Measurements from ENCODE around the gene PAX6. TPM values are rescaled to one million over a fixed set of nuclear protein-coding genes. Genes with fewer than 3 reads are reported as not detected.

PAX6 gene
- polyA plus RNA-seq, 4 donors, result 0.88 to 3.8 (median 1.1) TPM

GRCh38 chr11:31841435-31841834, 30.3 kb upstream of the PAX6 start:
- WGBS, 3 donors, result 78 to 84% (median 81%) methylated on average over 3 of the region's 3 CpGs
- H3K27me3 ChIP-seq (ENCODE audit: control insufficient read depth in 3 of 3, insufficient read depth in 3 of 3, low read length in 3 of 3), result peaks cover 0 to 19% (median 10%) of the 10 kb centered on the region in 3 donors
- H3K4me3 ChIP-seq (ENCODE audit: low read depth in 1 of 3, low read length in 3 of 3), result no peak overlapping the region
- H3K9me3 ChIP-seq (ENCODE audit: control insufficient read depth in 2 of 2, insufficient read depth in 1 of 2, low read depth in 1 of 2, low read length in 1 of 2), result no peaks in the 10 kb centered on the region
- H3K4me1 ChIP-seq (ENCODE audit: control insufficient read depth in 3 of 3, insufficient read depth in 2 of 3, low read depth in 1 of 3, low read length in 2 of 3), result no peaks in the 10 kb centered on the region
- H3K27ac ChIP-seq (ENCODE audit: low read depth in 1 of 3, low read length in 2 of 3), result no peak overlapping the region
- DNase-seq, result no peak
- FAIRE-seq, result no peak
- H3K36me3 ChIP-seq (ENCODE audit: control insufficient read depth in 3 of 3, insufficient read depth in 2 of 3, low read depth in 1 of 3, low read length in 3 of 3), result no peaks in the 10 kb centered on the region

GRCh38 chr11:31834237-31834636, 23.1 kb upstream of the PAX6 start:
- Histone ChIP-seq H3K4me3 (ENCODE audit: low read depth in 1 of 3, low read length in 3 of 3) (no peak overlapping the region), H3K4me1 (ENCODE audit: control insufficient read depth in 3 of 3, insufficient read depth in 2 of 3, low read depth in 1 of 3, low read length in 2 of 3) (no peaks in the 10 kb centered on the region), H3K27me3 (ENCODE audit: control insufficient read depth in 3 of 3, insufficient read depth in 3 of 3, low read length in 3 of 3) (peaks cover 0 to 54% (median 18%) of the 10 kb centered on the region in 3 donors), H3K36me3 (ENCODE audit: control insufficient read depth in 3 of 3, insufficient read depth in 2 of 3, low read depth in 1 of 3, low read length in 3 of 3) (no peaks in the 10 kb centered on the region), H3K9me3 (ENCODE audit: control insufficient read depth in 2 of 2, insufficient read depth in 1 of 2, low read depth in 1 of 2, low read length in 1 of 2) (no peaks in the 10 kb centered on the region), H3K27ac (ENCODE audit: low read depth in 1 of 3, low read length in 2 of 3) (no peak overlapping the region)
- 18 to 42% (median 19%) methylated on average over 1 of the region's 1 CpG for WGBS, 3 donors
- FAIRE-seq (no peak), DNase-seq (no peak)

GRCh38 chr11:31830406-31830805, 19.3 kb upstream of the PAX6 start:
- Histone ChIP-seq H3K9me3 (ENCODE audit: control insufficient read depth in 2 of 2, insufficient read depth in 1 of 2, low read depth in 1 of 2, low read length in 1 of 2) (no peaks in the 10 kb centered on the region), H3K27ac (ENCODE audit: low read depth in 1 of 3, low read length in 2 of 3) (no peak overlapping the region), H3K4me1 (ENCODE audit: control insufficient read depth in 3 of 3, insufficient read depth in 2 of 3, low read depth in 1 of 3, low read length in 2 of 3) (no peaks in the 10 kb centered on the region), H3K27me3 (ENCODE audit: control insufficient read depth in 3 of 3, insufficient read depth in 3 of 3, low read length in 3 of 3) (peaks cover 5 to 77% (median 30%) of the 10 kb centered on the region in 3 donors), H3K36me3 (ENCODE audit: control insufficient read depth in 3 of 3, insufficient read depth in 2 of 3, low read depth in 1 of 3, low read length in 3 of 3) (no peaks in the 10 kb centered on the region), H3K4me3 (ENCODE audit: low read depth in 1 of 3, low read length in 3 of 3) (no peak overlapping the region)
- no peak for FAIRE-seq
- WGBS, 3 donors, result 38 to 70% (median 59%) methylated on average over 4 of the region's 4 CpGs
- DNase-seq, result no peak

- H3K4me1 ChIP-seq (ENCODE audit: control insufficient read depth in 3 of 3, insufficient read depth in 2 of 3, low read depth in 1 of 3, low read length in 2 of 3), result no peaks in the 10 kb centered on the region
- DNase-seq (no peak), FAIRE-seq (no peak)
- no peaks in the 10 kb centered on the region for H3K36me3 ChIP-seq (ENCODE audit: control insufficient read depth in 3 of 3, insufficient read depth in 2 of 3, low read depth in 1 of 3, low read length in 3 of 3)
- WGBS, 3 donors, result 22 to 23% (median 23%) methylated on average over 7 of the region's 7 CpGs
- no peaks in the 10 kb centered on the region for H3K9me3 ChIP-seq (ENCODE audit: control insufficient read depth in 2 of 2, insufficient read depth in 1 of 2, low read depth in 1 of 2, low read length in 1 of 2)
- no peak overlapping the region for H3K27ac ChIP-seq (ENCODE audit: low read depth in 1 of 3, low read length in 2 of 3)
- no peak overlapping the region for H3K4me3 ChIP-seq (ENCODE audit: low read depth in 1 of 3, low read length in 3 of 3)
- peaks cover 5 to 85% (median 35%) of the 10 kb centered on the region in 3 donors for H3K27me3 ChIP-seq (ENCODE audit: control insufficient read depth in 3 of 3, insufficient read depth in 3 of 3, low read length in 3 of 3)
Measured at GRCh38 chr11:31828217-31828616, 17.1 kb upstream of the PAX6 start.

- Histone ChIP-seq H3K27me3 (ENCODE audit: control insufficient read depth in 3 of 3, insufficient read depth in 3 of 3, low read length in 3 of 3) (peaks cover 5 to 89% (median 41%) of the 10 kb centered on the region in 3 donors), H3K27ac (ENCODE audit: low read depth in 1 of 3, low read length in 2 of 3) (no peak overlapping the region), H3K4me3 (ENCODE audit: low read depth in 1 of 3, low read length in 3 of 3) (no peak overlapping the region), H3K9me3 (ENCODE audit: control insufficient read depth in 2 of 2, insufficient read depth in 1 of 2, low read depth in 1 of 2, low read length in 1 of 2) (no peaks in the 10 kb centered on the region), H3K4me1 (ENCODE audit: control insufficient read depth in 3 of 3, insufficient read depth in 2 of 3, low read depth in 1 of 3, low read length in 2 of 3) (no peaks in the 10 kb centered on the region), H3K36me3 (ENCODE audit: control insufficient read depth in 3 of 3, insufficient read depth in 2 of 3, low read depth in 1 of 3, low read length in 3 of 3) (no peaks in the 10 kb centered on the region)
- DNase-seq (peak in 1 of 2 donors; percentile 16), FAIRE-seq (no peak)
- 4 to 5% (median 5%) methylated on average over 18 of the region's 18 CpGs for whole genome bisulfite sequencing, 3 donors
Measured at GRCh38 chr11:31827455-31828206, 16.5 kb upstream of the PAX6 start.

- FAIRE-seq (no peak), DNase-seq (no peak)
- no peaks in the 10 kb centered on the region for H3K36me3 ChIP-seq (ENCODE audit: control insufficient read depth in 3 of 3, insufficient read depth in 2 of 3, low read depth in 1 of 3, low read length in 3 of 3)
- 6 to 10% (median 8%) methylated on average over 49 to 55 of the region's 55 CpGs for WGBS, 3 donors
- H3K4me3 ChIP-seq (ENCODE audit: low read depth in 1 of 3, low read length in 3 of 3), result no peak overlapping the region
- H3K9me3 ChIP-seq (ENCODE audit: control insufficient read depth in 2 of 2, insufficient read depth in 1 of 2, low read depth in 1 of 2, low read length in 1 of 2), result no peaks in the 10 kb centered on the region
- H3K27me3 ChIP-seq (ENCODE audit: control insufficient read depth in 3 of 3, insufficient read depth in 3 of 3, low read length in 3 of 3), result peaks cover 5 to 89% (median 50%) of the 10 kb centered on the region in 3 donors
- H3K4me1 ChIP-seq (ENCODE audit: control insufficient read depth in 3 of 3, insufficient read depth in 2 of 3, low read depth in 1 of 3, low read length in 2 of 3), result no peaks in the 10 kb centered on the region
- H3K27ac ChIP-seq (ENCODE audit: low read depth in 1 of 3, low read length in 2 of 3), result no peak overlapping the region
Measured at GRCh38 chr11:31826536-31827438, 15.7 kb upstream of the PAX6 start.

- DNase-seq (no peak), FAIRE-seq (no peak)
- WGBS, 3 donors, result 5 to 7% (median 5%) methylated on average over 37 of the region's 37 CpGs
- Histone ChIP-seq H3K4me1 (ENCODE audit: control insufficient read depth in 3 of 3, insufficient read depth in 2 of 3, low read depth in 1 of 3, low read length in 2 of 3) (no peaks in the 10 kb centered on the region), H3K9me3 (ENCODE audit: control insufficient read depth in 2 of 2, insufficient read depth in 1 of 2, low read depth in 1 of 2, low read length in 1 of 2) (no peaks in the 10 kb centered on the region), H3K4me3 (ENCODE audit: low read depth in 1 of 3, low read length in 3 of 3) (no peak overlapping the region), H3K36me3 (ENCODE audit: control insufficient read depth in 3 of 3, insufficient read depth in 2 of 3, low read depth in 1 of 3, low read length in 3 of 3) (no peaks in the 10 kb centered on the region), H3K27ac (ENCODE audit: low read depth in 1 of 3, low read length in 2 of 3) (no peak overlapping the region), H3K27me3 (ENCODE audit: control insufficient read depth in 3 of 3, insufficient read depth in 3 of 3, low read length in 3 of 3) (peaks cover 5 to 92% (median 49%) of the 10 kb centered on the region in 3 donors)
Measured at GRCh38 chr11:31825838-31826484, 14.8 kb upstream of the PAX6 start.
